GM06990 (cell line): ENCODE data around the gene SEMA3F.

Experiments used
- DNase-seq: peaks from one replicate; pipeline ENCODE4 v3.0.0-alpha.2; 2011; ENCODE audit not compliant: insufficient read length; ENCODE audit errors: extremely low read depth
- H3K27me3 ChIP-seq: replicated peaks from 2 replicates; pipeline ENCODE4 v1.6.0; 2011; ENCODE audit warnings: low read length; ENCODE audit not compliant: control insufficient read depth, insufficient read depth
- H3K36me3 ChIP-seq: 2 replicates; pipeline ENCODE4 v1.5.1; 2011; ENCODE audit warnings: low read length; ENCODE audit not compliant: control insufficient read depth, insufficient read depth
- H3K4me3 ChIP-seq: replicated peaks from 2 replicates; pipeline ENCODE4 v1.5.1; 2011; ENCODE audit warnings: low read depth, mild to moderate bottlenecking, control low read depth, low read length
- TF ChIP-seq, protein P1 (sequence below): IDR thresholded peaks from 2 replicates; pipeline ENCODE4 v1.5.1; 2011; ENCODE audit warnings: low read length, control low read depth, mild to moderate bottlenecking, inconsistent platforms; ENCODE audit not compliant: insufficient read depth, poor library complexity, severe bottlenecking

Gene SEMA3F

DNA sequence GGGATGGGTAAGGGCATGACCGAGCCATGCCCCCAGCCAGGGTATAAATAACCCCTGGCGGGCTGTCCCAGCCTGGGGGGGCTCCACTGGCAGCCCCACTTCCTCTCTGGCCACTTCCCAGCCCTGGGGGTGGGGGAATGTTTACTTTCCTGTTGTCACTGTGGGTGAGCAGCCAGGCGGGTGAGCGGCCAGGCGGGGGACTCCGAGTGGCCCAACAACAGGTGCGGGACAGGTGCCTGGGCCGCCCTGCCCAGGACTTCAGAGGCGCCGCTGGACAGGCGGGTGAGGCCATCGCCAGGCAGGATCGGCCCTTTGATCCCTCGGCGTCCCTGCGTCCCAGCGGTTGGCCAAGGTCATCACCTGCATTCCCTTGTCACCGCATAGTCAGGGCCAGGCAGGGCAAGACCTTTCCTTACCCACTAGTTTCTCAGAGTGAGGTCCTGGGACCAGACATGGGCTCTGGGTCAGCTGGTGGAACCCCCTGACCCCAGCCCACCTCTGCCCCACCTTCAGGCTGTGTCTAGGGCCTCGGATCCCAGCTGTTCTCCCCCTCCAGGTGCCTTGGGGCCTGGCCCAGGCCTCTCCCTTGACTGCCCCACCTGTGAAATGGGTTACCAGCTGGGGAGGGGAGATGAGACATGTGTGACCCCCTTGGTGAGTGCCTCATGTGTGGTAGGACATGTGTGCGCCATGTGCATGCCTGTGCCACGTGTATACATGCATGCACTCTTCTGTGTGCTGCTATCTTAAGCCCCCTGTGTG is 16.6 kb downstream of the SEMA3F start:
- Histone ChIP-seq H3K4me3 (no peak overlapping the region), H3K27me3 (no peaks in the 10 kb centered on the region; the same call in 1 of the 2 replicates), H3K36me3 (no peaks in the 10 kb centered on the region)
- TF ChIP-seq, protein P1, sequence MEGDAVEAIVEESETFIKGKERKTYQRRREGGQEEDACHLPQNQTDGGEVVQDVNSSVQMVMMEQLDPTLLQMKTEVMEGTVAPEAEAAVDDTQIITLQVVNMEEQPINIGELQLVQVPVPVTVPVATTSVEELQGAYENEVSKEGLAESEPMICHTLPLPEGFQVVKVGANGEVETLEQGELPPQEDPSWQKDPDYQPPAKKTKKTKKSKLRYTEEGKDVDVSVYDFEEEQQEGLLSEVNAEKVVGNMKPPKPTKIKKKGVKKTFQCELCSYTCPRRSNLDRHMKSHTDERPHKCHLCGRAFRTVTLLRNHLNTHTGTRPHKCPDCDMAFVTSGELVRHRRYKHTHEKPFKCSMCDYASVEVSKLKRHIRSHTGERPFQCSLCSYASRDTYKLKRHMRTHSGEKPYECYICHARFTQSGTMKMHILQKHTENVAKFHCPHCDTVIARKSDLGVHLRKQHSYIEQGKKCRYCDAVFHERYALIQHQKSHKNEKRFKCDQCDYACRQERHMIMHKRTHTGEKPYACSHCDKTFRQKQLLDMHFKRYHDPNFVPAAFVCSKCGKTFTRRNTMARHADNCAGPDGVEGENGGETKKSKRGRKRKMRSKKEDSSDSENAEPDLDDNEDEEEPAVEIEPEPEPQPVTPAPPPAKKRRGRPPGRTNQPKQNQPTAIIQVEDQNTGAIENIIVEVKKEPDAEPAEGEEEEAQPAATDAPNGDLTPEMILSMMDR: no peak
- DNase-seq: no peak

DNA sequence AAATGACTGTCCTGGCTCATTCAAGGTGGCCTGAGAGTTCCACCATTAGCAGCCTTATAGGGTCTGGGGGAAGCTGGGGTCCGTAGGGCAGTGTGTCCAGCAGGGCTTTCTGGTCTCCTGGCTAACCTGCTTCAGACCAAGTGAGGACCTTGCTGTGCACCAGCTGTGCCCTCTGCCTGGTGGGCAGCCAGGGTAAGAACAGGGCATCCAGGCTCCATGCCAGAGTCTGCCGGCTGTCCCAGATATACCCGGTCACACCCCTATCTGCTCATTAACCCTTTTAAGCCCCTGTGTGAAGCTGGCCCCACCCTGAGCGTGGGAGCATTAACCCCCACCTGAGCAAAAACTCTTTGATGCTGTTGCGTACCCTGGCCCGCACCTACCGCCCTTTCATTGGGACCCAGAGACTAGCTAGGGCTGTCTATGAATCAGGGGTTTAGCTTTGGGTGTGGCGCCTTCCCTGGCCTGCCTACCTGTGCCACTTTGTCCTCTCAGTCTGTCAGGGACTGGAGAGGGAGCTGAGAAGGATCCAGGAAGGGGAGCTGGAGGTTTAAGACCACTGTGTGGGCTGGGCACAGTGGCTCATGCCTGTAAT is 17.6 kb downstream of the SEMA3F start:
- H3K4me3 ChIP-seq: no peak overlapping the region
- no peaks in the 10 kb centered on the region for H3K36me3 ChIP-seq
- DNase-seq: no peak

DNA sequence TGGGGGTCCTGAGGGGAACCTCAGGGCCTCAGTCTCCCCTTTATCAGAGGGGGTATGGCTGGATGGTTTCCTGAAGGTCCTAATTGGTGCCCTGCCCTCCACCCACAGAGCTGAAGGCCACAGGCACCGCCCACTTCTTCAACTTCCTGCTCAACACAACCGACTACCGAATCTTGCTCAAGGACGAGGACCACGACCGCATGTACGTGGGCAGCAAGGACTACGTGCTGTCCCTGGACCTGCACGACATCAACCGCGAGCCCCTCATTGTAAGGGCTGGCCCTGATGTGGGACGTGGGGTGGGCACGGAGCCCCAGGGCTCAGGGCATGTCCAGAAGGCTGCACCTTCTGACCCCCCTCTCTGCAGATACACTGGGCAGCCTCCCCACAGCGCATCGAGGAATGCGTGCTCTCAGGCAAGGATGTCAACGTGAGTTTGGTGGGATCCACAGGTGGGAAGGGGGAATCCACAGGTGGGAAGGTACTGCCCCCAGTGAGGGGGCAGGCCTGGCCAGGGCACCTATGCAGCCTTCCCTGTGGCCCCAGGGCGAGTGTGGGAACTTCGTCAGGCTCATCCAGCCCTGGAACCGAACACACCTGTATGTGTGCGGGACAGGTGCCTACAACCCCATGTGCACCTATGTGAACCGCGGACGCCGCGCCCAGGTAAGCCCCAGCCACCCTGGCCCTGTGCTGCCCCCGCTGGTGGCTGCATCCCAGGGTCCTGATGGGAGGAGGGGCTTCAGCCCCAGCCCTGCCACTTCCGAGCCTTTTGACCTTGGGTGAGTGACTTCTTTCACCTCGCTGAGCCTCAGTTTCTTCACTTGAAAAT is 18.8 kb downstream of the SEMA3F start:
- TF ChIP-seq, protein P1: no peak
- Histone ChIP-seq H3K4me3 (no peak overlapping the region), H3K36me3 (no peaks in the 10 kb centered on the region), H3K27me3 (no peaks in the 10 kb centered on the region; the same call in 1 of the 2 replicates)
- DNase-seq: no peak

More for the DNA sequence above, 17.6 kb downstream of the SEMA3F start:
- no peaks in the 10 kb centered on the region; the same call in 1 of the 2 replicates for H3K27me3 ChIP-seq
- TF ChIP-seq, protein P1: no peak

DNA sequence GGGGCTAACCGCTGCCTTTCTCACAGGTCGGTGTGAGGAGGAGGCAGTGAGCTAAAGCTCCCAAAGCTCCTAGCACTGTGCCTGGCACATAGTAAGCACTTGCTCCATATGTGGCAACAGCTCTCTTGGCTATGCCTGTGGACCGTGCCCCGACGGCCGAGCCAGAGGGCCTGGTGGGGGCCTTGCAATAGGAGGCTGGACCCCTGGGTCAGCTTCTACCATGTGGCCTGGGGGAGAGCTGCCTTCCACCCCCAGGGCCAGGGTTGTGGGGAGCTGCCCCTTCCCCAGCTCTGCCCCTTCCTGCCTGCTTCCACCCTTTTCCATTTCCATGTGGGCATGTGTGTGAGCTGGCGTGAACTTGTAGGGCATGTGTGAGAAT is 19.4 kb downstream of the SEMA3F start:
- Histone ChIP-seq H3K36me3 (no peaks in the 10 kb centered on the region), H3K27me3 (no peaks in the 10 kb centered on the region; the same call in 1 of the 2 replicates), H3K4me3 (no peak overlapping the region)
- no peak for DNase-seq
- TF ChIP-seq, protein P1: no peak

DNA sequence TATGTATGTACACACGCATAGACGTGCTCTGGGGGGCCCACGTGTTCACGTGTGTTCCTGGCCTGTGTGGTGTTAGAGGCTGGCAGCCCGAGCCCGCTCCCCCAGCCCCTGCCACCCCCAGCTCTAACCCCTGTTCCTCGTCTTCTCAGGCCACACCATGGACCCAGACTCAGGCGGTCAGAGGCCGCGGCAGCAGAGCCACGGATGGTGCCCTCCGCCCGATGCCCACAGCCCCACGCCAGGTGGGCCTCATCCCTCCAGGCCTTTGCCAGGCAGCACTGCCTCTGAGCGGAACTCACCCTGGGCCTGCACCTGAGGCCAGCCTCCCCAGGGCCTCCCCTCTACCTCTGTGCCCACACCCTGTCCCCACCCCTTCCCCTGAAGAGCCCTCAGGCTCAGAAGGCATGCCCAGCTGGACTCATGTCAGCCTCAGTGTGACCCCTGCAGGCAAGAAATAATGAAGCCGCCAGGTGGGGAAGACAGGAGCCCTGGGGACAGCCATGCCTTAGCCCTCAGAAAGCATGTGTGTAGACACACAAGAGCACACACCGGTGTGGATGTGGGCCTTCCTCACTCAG is 19.9 kb downstream of the SEMA3F start:
- TF ChIP-seq, protein P1: no peak
- Histone ChIP-seq H3K4me3 (no peak overlapping the region), H3K36me3 (no peaks in the 10 kb centered on the region), H3K27me3 (no peaks in the 10 kb centered on the region; the same call in 1 of the 2 replicates)
- no peak for DNase-seq
